HFFc6 (cell line): ENCODE results near the gene COQ6. TPM values are rescaled to one million over a fixed set of nuclear protein-coding genes. Genes with fewer than 3 reads are reported as not detected.

Source experiments
- DNase-seq: peaks from one replicate; pipeline ENCODE4 v3.0.0-alpha.2; 2018
- H3K27ac Mint-ChIP-seq: 2 replicates; pipeline ENCODE4 v1.8.0; 2020; ENCODE audit warnings: mild to moderate bottlenecking, mixed read lengths
- H3K27me3 Mint-ChIP-seq: 2 replicates; pipeline ENCODE4 v1.8.0; 2021; ENCODE audit warnings: mild to moderate bottlenecking, moderate library complexity, mixed read lengths; ENCODE audit not compliant: insufficient read depth
- H3K36me3 Mint-ChIP-seq: 2 replicates; pipeline ENCODE4 v1.8.0; 2021; ENCODE audit warnings: low read depth, mixed read lengths
- H3K4me1 Mint-ChIP-seq: 2 replicates; pipeline ENCODE4 v1.8.0; 2020; ENCODE audit warnings: low read depth, mixed read lengths
- H3K4me3 Mint-ChIP-seq: 2 replicates; pipeline ENCODE4 v1.8.0; 2020; ENCODE audit warnings: mild to moderate bottlenecking, moderate library complexity, mixed read lengths
- H3K9me3 Mint-ChIP-seq: 2 replicates; pipeline ENCODE4 v1.8.0; 2020; ENCODE audit warnings: mild to moderate bottlenecking, mixed read lengths
- total RNA-seq, 6 experiments: library from RNA; stranded (reverse); fragmentation: NEBNext Ultra II Directional; extraction: Animal tissue kit (Norgen Biotek cat#: 25700); gene quantifications; 2 replicates in 1 of 6; 3 replicates in 5 of 6; pipeline ENCODE4 v1.2.3, GENCODE V29; 2021
- TF ChIP-seq, protein P1 (sequence below): fragments of 200-600 bp; sonication (generic); IDR thresholded peaks from 2 replicates; pipeline ENCODE4 v1.5.0; 2021; ENCODE audit warnings: antibody characterized with exemption, mild to moderate bottlenecking

The COQ6 gene
- total RNA-seq, 6 experiments from 2014 or later, result 17.8 to 22.1 (median 20.7) TPM

DNA sequence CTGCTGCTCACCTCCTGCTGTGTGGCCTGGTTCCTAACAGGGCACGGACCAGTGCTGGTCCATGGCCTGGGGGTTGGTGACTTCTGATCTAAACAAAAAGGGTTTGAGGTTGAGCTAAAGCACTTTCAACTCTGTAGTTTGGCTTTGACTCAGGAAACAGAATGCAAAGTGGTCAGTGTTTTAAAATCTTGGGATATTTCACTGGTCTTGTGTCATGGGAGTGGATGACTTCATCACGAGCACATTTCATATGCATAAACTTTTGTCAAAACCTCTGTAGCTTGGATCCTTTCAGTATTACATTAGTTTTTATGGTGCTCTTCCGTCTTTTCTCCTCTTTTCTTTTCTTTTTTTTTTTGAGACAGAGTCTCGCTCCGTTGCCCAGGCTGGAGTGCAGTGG, 25.8 kb upstream of the COQ6 start:
- no peak overlapping the region for H3K4me3 Mint-ChIP-seq
- DNase-seq, result no peak
- H3K9me3 Mint-ChIP-seq, result no peaks in the 10 kb centered on the region
- H3K36me3 Mint-ChIP-seq, result peaks cover 8% of the 10 kb centered on the region; the same call in 1 of the 2 replicates
- H3K4me1 Mint-ChIP-seq, result 0 out of 2 replicates have a peak, but pooled peaks cover 4% of the 10 kb centered on the region
- no peaks in the 10 kb centered on the region for H3K27me3 Mint-ChIP-seq
- H3K27ac Mint-ChIP-seq, result no peak overlapping the region
- TF ChIP-seq, protein P1, sequence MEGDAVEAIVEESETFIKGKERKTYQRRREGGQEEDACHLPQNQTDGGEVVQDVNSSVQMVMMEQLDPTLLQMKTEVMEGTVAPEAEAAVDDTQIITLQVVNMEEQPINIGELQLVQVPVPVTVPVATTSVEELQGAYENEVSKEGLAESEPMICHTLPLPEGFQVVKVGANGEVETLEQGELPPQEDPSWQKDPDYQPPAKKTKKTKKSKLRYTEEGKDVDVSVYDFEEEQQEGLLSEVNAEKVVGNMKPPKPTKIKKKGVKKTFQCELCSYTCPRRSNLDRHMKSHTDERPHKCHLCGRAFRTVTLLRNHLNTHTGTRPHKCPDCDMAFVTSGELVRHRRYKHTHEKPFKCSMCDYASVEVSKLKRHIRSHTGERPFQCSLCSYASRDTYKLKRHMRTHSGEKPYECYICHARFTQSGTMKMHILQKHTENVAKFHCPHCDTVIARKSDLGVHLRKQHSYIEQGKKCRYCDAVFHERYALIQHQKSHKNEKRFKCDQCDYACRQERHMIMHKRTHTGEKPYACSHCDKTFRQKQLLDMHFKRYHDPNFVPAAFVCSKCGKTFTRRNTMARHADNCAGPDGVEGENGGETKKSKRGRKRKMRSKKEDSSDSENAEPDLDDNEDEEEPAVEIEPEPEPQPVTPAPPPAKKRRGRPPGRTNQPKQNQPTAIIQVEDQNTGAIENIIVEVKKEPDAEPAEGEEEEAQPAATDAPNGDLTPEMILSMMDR, result no peak

DNA sequence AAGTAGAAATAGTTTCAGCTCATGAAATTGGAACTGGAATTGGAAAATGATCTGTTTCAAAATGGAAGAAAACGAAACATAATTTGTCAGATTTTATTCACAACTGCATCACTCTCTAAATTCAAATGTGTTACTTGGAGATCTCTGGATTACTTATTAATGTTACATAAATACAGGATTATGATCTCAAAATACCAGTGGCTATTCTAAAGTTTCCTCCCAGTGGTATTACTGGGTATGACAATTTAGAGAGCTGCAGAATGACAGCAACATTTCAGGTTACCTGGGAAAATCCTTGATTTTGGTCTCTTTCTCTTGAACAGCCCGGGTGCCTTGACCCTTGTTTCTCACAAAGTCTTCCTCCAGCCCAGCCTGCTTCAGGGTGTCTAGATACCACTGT, 14.4 kb upstream of the COQ6 start:
- Mint-ChIP-seq H3K36me3 (peaks cover 29% of the 10 kb centered on the region), H3K4me1 (no peaks in the 10 kb centered on the region), H3K27me3 (no peaks in the 10 kb centered on the region; the same call in none of the 2 replicates), H3K27ac (no peak overlapping the region), H3K9me3 (no peaks in the 10 kb centered on the region), H3K4me3 (no peak overlapping the region)
- DNase-seq, result no peak
- TF ChIP-seq, protein P1, result peak; percentile 73

DNA sequence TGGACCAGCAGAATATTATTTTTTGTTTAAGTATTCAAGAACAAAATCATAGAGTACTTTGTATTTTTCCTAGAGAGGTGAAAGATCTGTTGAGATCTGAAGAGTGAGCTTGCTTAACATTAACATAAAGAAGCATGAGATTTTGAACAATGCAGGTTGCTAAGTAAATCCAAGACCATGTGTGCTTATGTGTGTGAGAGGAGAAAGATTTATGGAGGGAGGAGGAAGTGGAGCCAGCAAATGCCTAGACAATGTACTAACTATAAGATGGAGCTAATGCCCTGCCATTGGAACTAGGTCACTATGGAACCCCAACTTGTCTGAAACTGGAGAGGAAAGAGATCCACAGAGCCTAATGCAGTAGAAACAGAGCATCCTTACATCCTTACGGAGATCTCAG, 13.6 kb upstream of the COQ6 start:
- peaks cover 23% of the 10 kb centered on the region for H3K36me3 Mint-ChIP-seq
- no peak for DNase-seq
- H3K4me3 Mint-ChIP-seq, result no peak overlapping the region
- no peak overlapping the region; the same call in 1 of the 2 replicates for H3K27ac Mint-ChIP-seq
- H3K4me1 Mint-ChIP-seq, result no peaks in the 10 kb centered on the region
- TF ChIP-seq, protein P1, result no peak
- H3K9me3 Mint-ChIP-seq, result no peaks in the 10 kb centered on the region
- H3K27me3 Mint-ChIP-seq, result no peaks in the 10 kb centered on the region; the same call in none of the 2 replicates

DNA sequence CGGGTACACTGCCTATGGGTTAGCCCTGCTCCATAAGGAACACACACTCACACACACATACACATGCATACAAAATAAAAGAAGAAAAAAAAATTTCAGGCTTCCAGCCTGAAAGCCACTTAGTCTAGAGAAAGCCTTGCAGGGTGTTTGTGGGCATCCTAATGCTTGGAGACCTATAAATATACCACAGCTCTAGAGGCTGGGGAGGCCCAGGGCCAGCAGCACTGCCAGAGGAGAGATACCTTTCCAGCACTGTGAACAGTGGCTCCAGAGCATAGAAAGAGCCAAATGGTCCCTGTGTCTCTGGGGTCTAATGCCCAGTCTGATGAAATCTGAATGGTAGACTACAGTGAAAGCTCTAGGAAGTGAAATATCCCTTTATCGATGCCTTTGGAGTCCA, 13.1 kb upstream of the COQ6 start:
- Mint-ChIP-seq H3K36me3 (peaks cover 19% of the 10 kb centered on the region), H3K27me3 (no peaks in the 10 kb centered on the region; the same call in none of the 2 replicates), H3K9me3 (no peaks in the 10 kb centered on the region), H3K4me1 (no peaks in the 10 kb centered on the region), H3K4me3 (no peak overlapping the region), H3K27ac (no peak overlapping the region)
- no peak for DNase-seq
- TF ChIP-seq, protein P1, result no peak

DNA sequence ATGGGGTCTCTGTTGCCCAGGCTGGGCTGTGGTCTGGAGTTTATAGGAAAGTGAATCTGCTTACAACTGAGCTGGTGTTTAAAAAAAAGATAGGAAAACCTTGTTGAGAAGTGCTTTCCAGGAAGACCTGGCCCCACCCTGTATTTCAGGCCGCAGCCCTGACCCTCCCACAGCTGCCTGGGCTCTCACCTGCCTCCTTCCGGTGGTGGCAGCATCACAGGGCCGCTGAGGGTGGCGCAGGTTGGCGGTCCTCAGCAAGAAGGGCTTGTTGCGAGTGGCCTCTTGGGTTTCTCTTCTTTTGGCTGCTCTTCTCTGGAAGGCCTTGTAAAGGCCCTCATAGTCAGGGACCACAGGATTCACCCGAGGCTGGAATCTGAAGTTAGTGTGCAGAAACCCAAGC, 7.9 kb upstream of the COQ6 start:
- H3K4me3 Mint-ChIP-seq, result no peak overlapping the region

More for the DNA sequence above, 7.9 kb upstream of the COQ6 start:
- TF ChIP-seq, protein P1, result no peak
- DNase-seq, result no peak
- no peaks in the 10 kb centered on the region for H3K9me3 Mint-ChIP-seq
- H3K27me3 Mint-ChIP-seq, result no peaks in the 10 kb centered on the region; the same call in none of the 2 replicates
- no peak overlapping the region for H3K27ac Mint-ChIP-seq
- peaks cover 3% of the 10 kb centered on the region; the same call in 1 of the 2 replicates for H3K36me3 Mint-ChIP-seq
- peaks cover 12% of the 10 kb centered on the region for H3K4me1 Mint-ChIP-seq
